C4-2B (cell line): ENCODE results near the gene ANKRD27.

Experiments used
- ZFX ChIP-seq: fragments of 450-650 bp; IDR thresholded peaks from 2 replicates; pipeline ENCODE4 v1.6.1; 2017
- TF ChIP-seq, protein P1 (sequence below): fragments of 450-650 bp; conservative IDR thresholded peaks from 2 replicates; pipeline ENCODE4 v1.5.1; 2017; ENCODE audit warnings: mild to moderate bottlenecking

DNA sequence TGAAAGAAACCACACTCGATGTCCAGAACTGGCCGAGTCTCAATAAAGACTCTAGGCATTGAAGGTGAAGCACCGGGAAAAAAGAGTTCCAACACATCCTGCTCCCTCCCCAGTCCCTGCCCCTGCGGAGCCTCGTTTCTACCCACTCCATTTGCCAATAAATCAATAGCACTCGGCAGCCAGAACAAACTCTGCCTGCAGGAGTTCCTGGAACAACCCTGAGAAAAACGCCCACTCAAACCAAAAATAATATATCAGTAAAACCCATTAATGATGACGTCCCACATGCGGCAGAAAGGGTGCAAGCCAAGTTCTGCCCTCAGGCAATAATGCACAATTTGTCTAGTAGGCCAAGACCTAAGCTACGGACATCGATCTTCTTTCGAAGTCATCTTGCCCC lies 53.0 kb downstream of the ANKRD27 start:
- TF ChIP-seq, protein P1, sequence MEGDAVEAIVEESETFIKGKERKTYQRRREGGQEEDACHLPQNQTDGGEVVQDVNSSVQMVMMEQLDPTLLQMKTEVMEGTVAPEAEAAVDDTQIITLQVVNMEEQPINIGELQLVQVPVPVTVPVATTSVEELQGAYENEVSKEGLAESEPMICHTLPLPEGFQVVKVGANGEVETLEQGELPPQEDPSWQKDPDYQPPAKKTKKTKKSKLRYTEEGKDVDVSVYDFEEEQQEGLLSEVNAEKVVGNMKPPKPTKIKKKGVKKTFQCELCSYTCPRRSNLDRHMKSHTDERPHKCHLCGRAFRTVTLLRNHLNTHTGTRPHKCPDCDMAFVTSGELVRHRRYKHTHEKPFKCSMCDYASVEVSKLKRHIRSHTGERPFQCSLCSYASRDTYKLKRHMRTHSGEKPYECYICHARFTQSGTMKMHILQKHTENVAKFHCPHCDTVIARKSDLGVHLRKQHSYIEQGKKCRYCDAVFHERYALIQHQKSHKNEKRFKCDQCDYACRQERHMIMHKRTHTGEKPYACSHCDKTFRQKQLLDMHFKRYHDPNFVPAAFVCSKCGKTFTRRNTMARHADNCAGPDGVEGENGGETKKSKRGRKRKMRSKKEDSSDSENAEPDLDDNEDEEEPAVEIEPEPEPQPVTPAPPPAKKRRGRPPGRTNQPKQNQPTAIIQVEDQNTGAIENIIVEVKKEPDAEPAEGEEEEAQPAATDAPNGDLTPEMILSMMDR = no peak
- no peak for TF ChIP-seq ZFX
